ENCODE measurements around the gene ADCY2. TPM values are rescaled to one million over a fixed set of nuclear protein-coding genes. Genes with fewer than 3 reads are reported as not detected.

ADCY2 gene
- total RNA-seq, 1 experiment from 2014 or later, result not detected

DNA sequence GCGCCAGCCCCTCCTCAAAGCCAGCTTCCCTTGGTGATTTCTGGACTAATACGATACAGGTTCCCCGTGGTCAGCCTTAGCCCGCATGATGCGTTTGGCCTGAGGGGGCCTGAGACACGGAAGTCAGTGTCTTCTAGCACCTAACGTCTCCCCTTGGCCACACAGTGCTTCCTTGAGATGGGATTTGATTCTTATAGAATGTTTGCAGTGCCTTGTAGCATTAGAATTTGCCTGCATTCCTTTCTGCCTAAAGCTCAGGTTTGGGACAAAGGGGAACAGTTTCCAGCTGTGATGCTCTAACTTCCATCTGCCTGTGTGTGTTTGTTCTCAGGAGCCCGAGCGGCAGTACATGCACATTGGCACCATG, 420.6 kb downstream of the ADCY2 start:
- Histone ChIP-seq H3K9me3 (ENCODE audit: low read length) (no peaks in the 10 kb centered on the region), H3K4me1 (ENCODE audit: low read length) (no peaks in the 10 kb centered on the region), H4K20me1 (ENCODE audit: insufficient read depth, low read depth, low read length) (no peaks in the 10 kb centered on the region), H3K79me2 (ENCODE audit: low read length) (no peaks in the 10 kb centered on the region), H3K27me3 (ENCODE audit: low read length) (no peaks in the 10 kb centered on the region), H3K4me3 (ENCODE audit: low read length) (no peak overlapping the region), H3K9me2 (replicated peaks; ENCODE audit: insufficient read depth, low read length) (no peaks in the 10 kb centered on the region), H3K36me3 (ENCODE audit: insufficient read depth, low read length) (no peaks in the 10 kb centered on the region), H2AFZ (ENCODE audit: low read length) (no peak overlapping the region), H3K9ac (ENCODE audit: low read length) (no peak overlapping the region), H3K4me2 (ENCODE audit: low read depth, low read length, poor library complexity, severe bottlenecking) (no peak overlapping the region), H3K27ac (ENCODE audit: low read length) (no peak overlapping the region)
- DNase-seq, result no peak

DNA sequence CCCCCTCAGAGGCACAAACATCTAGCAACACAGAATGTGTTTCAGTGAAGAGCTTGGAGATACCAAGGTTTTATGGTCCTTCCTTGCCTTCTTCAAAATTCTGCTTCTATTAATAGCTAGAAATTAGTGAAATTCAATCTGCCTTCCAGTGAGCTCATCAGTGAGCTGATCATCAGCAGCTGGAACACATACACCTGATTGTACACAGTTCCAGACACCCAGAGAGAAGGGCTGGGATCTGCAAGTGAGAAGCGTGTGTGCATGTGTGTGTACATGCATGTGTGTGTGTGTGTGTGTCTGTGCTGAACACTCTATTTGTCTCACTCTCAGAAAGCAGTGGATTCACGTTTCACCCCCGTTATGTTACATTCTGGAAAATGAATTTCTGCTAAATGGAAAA, 426.5 kb downstream of the ADCY2 start:
- no peaks in the 10 kb centered on the region for H4K20me1 ChIP-seq (ENCODE audit: insufficient read depth, low read depth, low read length)
- no peaks in the 10 kb centered on the region for H3K27me3 ChIP-seq (ENCODE audit: low read length)
- H2AFZ ChIP-seq (ENCODE audit: low read length), result no peak overlapping the region
- H3K79me2 ChIP-seq (ENCODE audit: low read length), result no peaks in the 10 kb centered on the region
- no peak overlapping the region for H3K4me2 ChIP-seq (ENCODE audit: low read depth, low read length, poor library complexity, severe bottlenecking)
- no peaks in the 10 kb centered on the region for H3K36me3 ChIP-seq (ENCODE audit: insufficient read depth, low read length)
- H3K9me3 ChIP-seq (ENCODE audit: low read length), result no peaks in the 10 kb centered on the region
- no peak overlapping the region for H3K4me3 ChIP-seq (ENCODE audit: low read length)
- no peak overlapping the region for H3K27ac ChIP-seq (ENCODE audit: low read length)
- H3K9me2 ChIP-seq (replicated peaks; ENCODE audit: insufficient read depth, low read length), result no peaks in the 10 kb centered on the region
- no peak for DNase-seq
- H3K4me1 ChIP-seq (ENCODE audit: low read length), result no peaks in the 10 kb centered on the region
- no peak overlapping the region for H3K9ac ChIP-seq (ENCODE audit: low read length)

DNA sequence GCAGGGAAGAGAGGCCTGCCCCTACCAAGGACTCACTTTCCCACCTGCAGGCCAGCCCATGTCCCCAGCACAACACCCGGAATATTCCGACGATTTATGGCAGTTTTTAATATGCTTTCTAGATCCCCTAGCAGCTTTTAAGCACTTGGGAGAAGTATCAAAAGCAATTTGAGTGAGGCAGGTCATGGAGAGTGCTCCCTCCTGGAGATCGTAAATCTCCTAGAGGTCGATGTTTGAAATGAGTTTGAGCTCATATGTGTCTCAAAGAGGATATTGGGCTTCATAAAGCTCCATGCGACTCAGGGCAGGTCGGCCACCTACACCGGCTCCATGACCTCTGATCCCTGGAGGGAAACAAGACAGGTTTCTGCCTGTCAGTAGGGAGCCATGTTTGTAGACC, 427.7 kb downstream of the ADCY2 start:
- Histone ChIP-seq H3K9me2 (replicated peaks; ENCODE audit: insufficient read depth, low read length) (no peaks in the 10 kb centered on the region), H3K79me2 (ENCODE audit: low read length) (no peaks in the 10 kb centered on the region), H3K9ac (ENCODE audit: low read length) (no peak overlapping the region), H3K27ac (ENCODE audit: low read length) (no peak overlapping the region), H3K36me3 (ENCODE audit: insufficient read depth, low read length) (no peaks in the 10 kb centered on the region), H2AFZ (ENCODE audit: low read length) (no peak overlapping the region), H3K4me1 (ENCODE audit: low read length) (no peaks in the 10 kb centered on the region), H4K20me1 (ENCODE audit: insufficient read depth, low read depth, low read length) (no peaks in the 10 kb centered on the region), H3K9me3 (ENCODE audit: low read length) (no peaks in the 10 kb centered on the region), H3K4me2 (ENCODE audit: low read depth, low read length, poor library complexity, severe bottlenecking) (no peak overlapping the region), H3K27me3 (ENCODE audit: low read length) (no peaks in the 10 kb centered on the region), H3K4me3 (ENCODE audit: low read length) (no peak overlapping the region)
- no peak for DNase-seq

DNA sequence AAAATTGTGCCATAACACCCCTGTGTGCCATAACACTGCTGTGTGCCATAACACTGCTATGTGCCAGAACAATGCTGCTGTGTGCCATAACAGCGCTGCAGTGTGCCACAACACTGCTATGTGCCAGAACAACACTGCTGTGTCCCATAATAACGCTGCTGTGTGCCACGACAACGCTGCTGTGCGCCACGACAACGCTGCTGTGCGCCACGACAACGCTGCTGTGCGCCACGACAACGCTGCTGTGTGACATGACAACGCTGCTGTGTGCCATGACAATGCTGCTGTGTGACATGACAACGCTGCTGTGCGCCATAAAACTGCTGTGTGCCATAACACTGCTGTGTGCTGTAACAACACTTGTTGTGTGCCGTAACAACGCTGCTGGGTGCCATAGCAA, 429.1 kb downstream of the ADCY2 start:
- no peak for DNase-seq
- no peaks in the 10 kb centered on the region for H3K4me1 ChIP-seq (ENCODE audit: low read length)
- no peaks in the 10 kb centered on the region for H3K79me2 ChIP-seq (ENCODE audit: low read length)
- no peaks in the 10 kb centered on the region for H3K9me2 ChIP-seq (replicated peaks; ENCODE audit: insufficient read depth, low read length)
- no peak overlapping the region for H3K4me2 ChIP-seq (ENCODE audit: low read depth, low read length, poor library complexity, severe bottlenecking)
- no peak overlapping the region for H3K4me3 ChIP-seq (ENCODE audit: low read length)
- H3K27ac ChIP-seq (ENCODE audit: low read length), result no peak overlapping the region
- H4K20me1 ChIP-seq (ENCODE audit: insufficient read depth, low read depth, low read length), result no peaks in the 10 kb centered on the region
- H3K9me3 ChIP-seq (ENCODE audit: low read length), result no peaks in the 10 kb centered on the region
- no peak overlapping the region for H3K9ac ChIP-seq (ENCODE audit: low read length)
- no peaks in the 10 kb centered on the region for H3K27me3 ChIP-seq (ENCODE audit: low read length)
- no peak overlapping the region for H2AFZ ChIP-seq (ENCODE audit: low read length)
- H3K36me3 ChIP-seq (ENCODE audit: insufficient read depth, low read length), result no peaks in the 10 kb centered on the region

GRCh38 chr5:7825630-7826029, 429.7 kb downstream of the ADCY2 start:
- no peaks in the 10 kb centered on the region for H3K9me2 ChIP-seq (replicated peaks; ENCODE audit: insufficient read depth, low read length)
- H3K79me2 ChIP-seq (ENCODE audit: low read length), result no peaks in the 10 kb centered on the region
- no peaks in the 10 kb centered on the region for H3K4me1 ChIP-seq (ENCODE audit: low read length)
- no peaks in the 10 kb centered on the region for H3K36me3 ChIP-seq (ENCODE audit: insufficient read depth, low read length)
- H3K4me3 ChIP-seq (ENCODE audit: low read length), result no peak overlapping the region
- no peak overlapping the region for H2AFZ ChIP-seq (ENCODE audit: low read length)
- no peak for DNase-seq
- no peaks in the 10 kb centered on the region for H3K27me3 ChIP-seq (ENCODE audit: low read length)
- no peak overlapping the region for H3K4me2 ChIP-seq (ENCODE audit: low read depth, low read length, poor library complexity, severe bottlenecking)
- no peaks in the 10 kb centered on the region for H4K20me1 ChIP-seq (ENCODE audit: insufficient read depth, low read depth, low read length)
- no peaks in the 10 kb centered on the region for H3K9me3 ChIP-seq (ENCODE audit: low read length)
- no peak overlapping the region for H3K27ac ChIP-seq (ENCODE audit: low read length)
- no peak overlapping the region for H3K9ac ChIP-seq (ENCODE audit: low read length)

- Histone ChIP-seq H2AFZ (ENCODE audit: low read length) (no peak overlapping the region), H3K79me2 (ENCODE audit: low read length) (no peaks in the 10 kb centered on the region), H3K9me2 (replicated peaks; ENCODE audit: insufficient read depth, low read length) (no peaks in the 10 kb centered on the region), H3K9me3 (ENCODE audit: low read length) (no peaks in the 10 kb centered on the region), H3K27ac (ENCODE audit: low read length) (no peak overlapping the region), H4K20me1 (ENCODE audit: insufficient read depth, low read depth, low read length) (no peaks in the 10 kb centered on the region), H3K9ac (ENCODE audit: low read length) (no peak overlapping the region), H3K4me3 (ENCODE audit: low read length) (no peak overlapping the region), H3K36me3 (ENCODE audit: insufficient read depth, low read length) (no peaks in the 10 kb centered on the region), H3K27me3 (ENCODE audit: low read length) (no peaks in the 10 kb centered on the region), H3K4me1 (ENCODE audit: low read length) (no peaks in the 10 kb centered on the region), H3K4me2 (ENCODE audit: low read depth, low read length, poor library complexity, severe bottlenecking) (no peak overlapping the region)
- no peak for DNase-seq
Measured at GRCh38 chr5:7827610-7828009, 431.7 kb downstream of the ADCY2 start.

- no peaks in the 10 kb centered on the region for H3K9me2 ChIP-seq (replicated peaks; ENCODE audit: insufficient read depth, low read length)
- H4K20me1 ChIP-seq (ENCODE audit: insufficient read depth, low read depth, low read length), result no peaks in the 10 kb centered on the region
- DNase-seq, result no peak
- no peaks in the 10 kb centered on the region for H3K4me1 ChIP-seq (ENCODE audit: low read length)
- no peak overlapping the region for H3K4me2 ChIP-seq (ENCODE audit: low read depth, low read length, poor library complexity, severe bottlenecking)
- H3K4me3 ChIP-seq (ENCODE audit: low read length), result no peak overlapping the region
- no peak overlapping the region for H3K9ac ChIP-seq (ENCODE audit: low read length)
- no peak overlapping the region for H3K27ac ChIP-seq (ENCODE audit: low read length)
- no peaks in the 10 kb centered on the region for H3K9me3 ChIP-seq (ENCODE audit: low read length)
- no peak overlapping the region for H2AFZ ChIP-seq (ENCODE audit: low read length)
- no peaks in the 10 kb centered on the region for H3K36me3 ChIP-seq (ENCODE audit: insufficient read depth, low read length)
- no peaks in the 10 kb centered on the region for H3K79me2 ChIP-seq (ENCODE audit: low read length)
- H3K27me3 ChIP-seq (ENCODE audit: low read length), result no peaks in the 10 kb centered on the region
Measured at GRCh38 chr5:7828269-7828668, 432.3 kb downstream of the ADCY2 start.

DNA sequence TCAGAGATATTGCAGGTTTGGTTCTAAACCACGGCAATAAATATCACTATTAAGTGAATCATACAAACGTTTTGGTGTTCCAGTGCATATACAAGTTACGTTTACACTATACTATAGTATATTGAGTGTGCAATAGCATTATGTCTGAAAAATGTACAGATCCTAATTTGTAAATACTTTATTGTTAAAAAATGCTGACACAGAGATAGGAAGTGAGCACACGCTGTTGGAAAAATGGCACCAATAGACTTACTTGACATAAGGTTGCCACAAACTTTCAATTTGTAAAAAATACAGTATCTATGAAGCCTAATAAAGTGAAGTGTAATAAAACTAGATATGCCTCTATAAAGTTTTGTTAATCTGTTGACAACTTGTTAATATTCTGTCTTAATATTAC, 439.0 kb downstream of the ADCY2 start:
- H3K9me2 ChIP-seq (replicated peaks; ENCODE audit: insufficient read depth, low read length), result no peaks in the 10 kb centered on the region
- H4K20me1 ChIP-seq (ENCODE audit: insufficient read depth, low read depth, low read length), result no peaks in the 10 kb centered on the region
- no peak overlapping the region for H2AFZ ChIP-seq (ENCODE audit: low read length)
- H3K4me2 ChIP-seq (ENCODE audit: low read depth, low read length, poor library complexity, severe bottlenecking), result no peak overlapping the region
- no peak overlapping the region for H3K4me3 ChIP-seq (ENCODE audit: low read length)
- H3K79me2 ChIP-seq (ENCODE audit: low read length), result no peaks in the 10 kb centered on the region
- no peak overlapping the region for H3K9ac ChIP-seq (ENCODE audit: low read length)
- no peaks in the 10 kb centered on the region for H3K36me3 ChIP-seq (ENCODE audit: insufficient read depth, low read length)
- H3K27ac ChIP-seq (ENCODE audit: low read length), result no peak overlapping the region
- H3K4me1 ChIP-seq (ENCODE audit: low read length), result no peaks in the 10 kb centered on the region
- no peaks in the 10 kb centered on the region for H3K9me3 ChIP-seq (ENCODE audit: low read length)
- DNase-seq, result no peak
- H3K27me3 ChIP-seq (ENCODE audit: low read length), result no peaks in the 10 kb centered on the region

- H3K36me3 ChIP-seq (ENCODE audit: insufficient read depth, low read length), result no peaks in the 10 kb centered on the region
- no peaks in the 10 kb centered on the region for H3K9me2 ChIP-seq (replicated peaks; ENCODE audit: insufficient read depth, low read length)
- H3K79me2 ChIP-seq (ENCODE audit: low read length), result no peaks in the 10 kb centered on the region
- H3K27me3 ChIP-seq (ENCODE audit: low read length), result no peaks in the 10 kb centered on the region
- H3K27ac ChIP-seq (ENCODE audit: low read length), result no peak overlapping the region
- no peaks in the 10 kb centered on the region for H4K20me1 ChIP-seq (ENCODE audit: insufficient read depth, low read depth, low read length)
- H3K4me2 ChIP-seq (ENCODE audit: low read depth, low read length, poor library complexity, severe bottlenecking), result no peak overlapping the region
- H3K9ac ChIP-seq (ENCODE audit: low read length), result no peak overlapping the region
- no peaks in the 10 kb centered on the region for H3K9me3 ChIP-seq (ENCODE audit: low read length)
- DNase-seq, result no peak
- H3K4me1 ChIP-seq (ENCODE audit: low read length), result no peaks in the 10 kb centered on the region
- H2AFZ ChIP-seq (ENCODE audit: low read length), result no peak overlapping the region
- no peak overlapping the region for H3K4me3 ChIP-seq (ENCODE audit: low read length)
Measured at GRCh38 chr5:7837403-7837802, 441.5 kb downstream of the ADCY2 start.

All from Karpas-422 (cell line).